Measurements from ENCODE around the gene PBRM1. TPM values are rescaled to one million over a fixed set of nuclear protein-coding genes. Genes with fewer than 3 reads are reported as not detected.

PBRM1 gene
- total and polyA plus RNA-seq, 4 donors: 7.1 to 65.7 (median 38.7) TPM

- no peak overlapping the region for H3K27ac ChIP-seq (ENCODE audit: low read depth in 1 of 2, low read length in 2 of 2)
- H3K4me1 ChIP-seq (ENCODE audit: control insufficient read depth in 4 of 4, insufficient read depth in 4 of 4, low read length in 3 of 4): no peaks in the 10 kb centered on the region
- 92% methylated on average over 19 of the region's 19 CpGs for WGBS
- no peak overlapping the region for H3K9ac ChIP-seq (ENCODE audit: low read depth in 1 of 2, low read length in 2 of 2)
- no peaks in the 10 kb centered on the region for H3K9me3 ChIP-seq (ENCODE audit: control insufficient read depth in 4 of 4, low read length in 3 of 4)
- no peak for DNase-seq (ENCODE audit: low spot score)
- TF ChIP-seq REST (IDR thresholded peaks at IDR 0.05) (no peak), YY1 (IDR thresholded peaks at IDR 0.05) (no peak), EGR1 (IDR thresholded peaks at IDR 0.05; ENCODE audit: low read depth in 2 of 2) (no peak), SP1 (IDR thresholded peaks at IDR 0.05) (no peak), NR2F2 (IDR thresholded peaks at IDR 0.05) (no peak), FOXA2 (IDR thresholded peaks at IDR 0.05) (no peak), HNF4G (IDR thresholded peaks at IDR 0.05) (no peak), RXRA (IDR thresholded peaks at IDR 0.05) (no peak), TAF1 (conservative IDR thresholded peaks at IDR 0.05) (no peak), RAD21 (IDR thresholded peaks at IDR 0.05) (no peak), JUND (IDR thresholded peaks at IDR 0.05) (no peak)
- TF ChIP-seq, protein P1, sequence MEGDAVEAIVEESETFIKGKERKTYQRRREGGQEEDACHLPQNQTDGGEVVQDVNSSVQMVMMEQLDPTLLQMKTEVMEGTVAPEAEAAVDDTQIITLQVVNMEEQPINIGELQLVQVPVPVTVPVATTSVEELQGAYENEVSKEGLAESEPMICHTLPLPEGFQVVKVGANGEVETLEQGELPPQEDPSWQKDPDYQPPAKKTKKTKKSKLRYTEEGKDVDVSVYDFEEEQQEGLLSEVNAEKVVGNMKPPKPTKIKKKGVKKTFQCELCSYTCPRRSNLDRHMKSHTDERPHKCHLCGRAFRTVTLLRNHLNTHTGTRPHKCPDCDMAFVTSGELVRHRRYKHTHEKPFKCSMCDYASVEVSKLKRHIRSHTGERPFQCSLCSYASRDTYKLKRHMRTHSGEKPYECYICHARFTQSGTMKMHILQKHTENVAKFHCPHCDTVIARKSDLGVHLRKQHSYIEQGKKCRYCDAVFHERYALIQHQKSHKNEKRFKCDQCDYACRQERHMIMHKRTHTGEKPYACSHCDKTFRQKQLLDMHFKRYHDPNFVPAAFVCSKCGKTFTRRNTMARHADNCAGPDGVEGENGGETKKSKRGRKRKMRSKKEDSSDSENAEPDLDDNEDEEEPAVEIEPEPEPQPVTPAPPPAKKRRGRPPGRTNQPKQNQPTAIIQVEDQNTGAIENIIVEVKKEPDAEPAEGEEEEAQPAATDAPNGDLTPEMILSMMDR (IDR thresholded peaks at IDR 0.05; ENCODE audit: low read depth, low read length, missing input control): no peak
- TF ChIP-seq, protein P2, sequence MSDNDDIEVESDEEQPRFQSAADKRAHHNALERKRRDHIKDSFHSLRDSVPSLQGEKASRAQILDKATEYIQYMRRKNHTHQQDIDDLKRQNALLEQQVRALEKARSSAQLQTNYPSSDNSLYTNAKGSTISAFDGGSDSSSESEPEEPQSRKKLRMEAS (IDR thresholded peaks at IDR 0.05): no peak
- TF ChIP-seq, protein P3, sequence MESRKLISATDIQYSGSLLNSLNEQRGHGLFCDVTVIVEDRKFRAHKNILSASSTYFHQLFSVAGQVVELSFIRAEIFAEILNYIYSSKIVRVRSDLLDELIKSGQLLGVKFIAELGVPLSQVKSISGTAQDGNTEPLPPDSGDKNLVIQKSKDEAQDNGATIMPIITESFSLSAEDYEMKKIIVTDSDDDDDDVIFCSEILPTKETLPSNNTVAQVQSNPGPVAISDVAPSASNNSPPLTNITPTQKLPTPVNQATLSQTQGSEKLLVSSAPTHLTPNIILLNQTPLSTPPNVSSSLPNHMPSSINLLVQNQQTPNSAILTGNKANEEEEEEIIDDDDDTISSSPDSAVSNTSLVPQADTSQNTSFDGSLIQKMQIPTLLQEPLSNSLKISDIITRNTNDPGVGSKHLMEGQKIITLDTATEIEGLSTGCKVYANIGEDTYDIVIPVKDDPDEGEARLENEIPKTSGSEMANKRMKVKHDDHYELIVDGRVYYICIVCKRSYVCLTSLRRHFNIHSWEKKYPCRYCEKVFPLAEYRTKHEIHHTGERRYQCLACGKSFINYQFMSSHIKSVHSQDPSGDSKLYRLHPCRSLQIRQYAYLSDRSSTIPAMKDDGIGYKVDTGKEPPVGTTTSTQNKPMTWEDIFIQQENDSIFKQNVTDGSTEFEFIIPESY (IDR thresholded peaks at IDR 0.05): no peak
- TF ChIP-seq, protein P4, sequence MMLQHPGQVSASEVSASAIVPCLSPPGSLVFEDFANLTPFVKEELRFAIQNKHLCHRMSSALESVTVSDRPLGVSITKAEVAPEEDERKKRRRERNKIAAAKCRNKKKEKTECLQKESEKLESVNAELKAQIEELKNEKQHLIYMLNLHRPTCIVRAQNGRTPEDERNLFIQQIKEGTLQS (IDR thresholded peaks at IDR 0.05): no peak
- no peaks in the 10 kb centered on the region for H3K36me3 ChIP-seq (ENCODE audit: control insufficient read depth in 4 of 4, insufficient read depth in 3 of 4, low read depth in 1 of 4, low read length in 3 of 4)
- no peak overlapping the region for H3K4me3 ChIP-seq (ENCODE audit: low read depth in 1 of 3, low read length in 3 of 3)
- H3K27me3 ChIP-seq (ENCODE audit: control insufficient read depth in 4 of 4, insufficient read depth in 4 of 4, low read length in 3 of 4): no peaks in the 10 kb centered on the region
Observed at GRCh38 chr3:52516509-52517195, 169.1 kb downstream of the PBRM1 start.

GRCh38 chr3:52515192-52515591 lies 170.5 kb downstream of the PBRM1 start:
- H3K4me3 ChIP-seq (ENCODE audit: low read depth in 1 of 3, low read length in 3 of 3): no peak overlapping the region
- H3K27ac ChIP-seq (ENCODE audit: low read depth in 1 of 2, low read length in 2 of 2): no peak overlapping the region
- DNase-seq (ENCODE audit: low spot score): no peak
- no peaks in the 10 kb centered on the region for H3K27me3 ChIP-seq (ENCODE audit: control insufficient read depth in 4 of 4, insufficient read depth in 4 of 4, low read length in 3 of 4)
- H3K4me1 ChIP-seq (ENCODE audit: control insufficient read depth in 4 of 4, insufficient read depth in 4 of 4, low read length in 3 of 4): no peaks in the 10 kb centered on the region
- no peaks in the 10 kb centered on the region for H3K9me3 ChIP-seq (ENCODE audit: control insufficient read depth in 4 of 4, low read length in 3 of 4)
- no peak for TF ChIP-seq JUND (IDR thresholded peaks at IDR 0.05)
- no peak for TF ChIP-seq FOXA2 (IDR thresholded peaks at IDR 0.05)
- no peak for TF ChIP-seq EGR1 (IDR thresholded peaks at IDR 0.05; ENCODE audit: low read depth in 2 of 2)
- no peak for TF ChIP-seq REST (IDR thresholded peaks at IDR 0.05)
- no peak for TF ChIP-seq FOXA1 (IDR thresholded peaks at IDR 0.05)
- TF ChIP-seq, protein P2 (IDR thresholded peaks at IDR 0.05): no peak
- WGBS: 77% methylated on average over 6 of the region's 6 CpGs
- no peak overlapping the region for H3K9ac ChIP-seq (ENCODE audit: low read depth in 1 of 2, low read length in 2 of 2)
- H3K36me3 ChIP-seq (ENCODE audit: control insufficient read depth in 4 of 4, insufficient read depth in 3 of 4, low read depth in 1 of 4, low read length in 3 of 4): no peaks in the 10 kb centered on the region

Measured in liver (tissue), 9 donors.